OCI-LY7 (cell line): Measurements from ENCODE around the gene GGT6. TPM values are rescaled to one million over a fixed set of nuclear protein-coding genes. Genes with fewer than 3 reads are reported as not detected.

Source experiments
- BruUV-seq: library from RNA; stranded (reverse); fragments of 400-500 nt; replicated peaks from 2 replicates; lab custom pipeline; 2021; lab: Mats Ljungman, UMichigan
- CTCF ChIA-PET: fragments of 300-600 bp; sonication (Branson Sonifier 250); formaldehyde crosslinking; loops from one replicate; lab custom pipeline; 2022; ENCODE audit warnings: antibody characterized with exemption; ENCODE audit not compliant: unreplicated experiment; lab: Charles Lee
- POLR2A ChIA-PET: fragments of 300-600 bp; sonication (Branson Sonifier 250); formaldehyde crosslinking; loops from one replicate; lab custom pipeline; 2022; ENCODE audit warnings: antibody characterized with exemption; lab: Charles Lee
- DNase-seq: peaks from one replicate; pipeline ENCODE4 v3.0.0-alpha.2; 2015; ENCODE audit warnings: low spot score
- H2AFZ ChIP-seq: fragments of 200-600 bp; sonication (generic), shearing (Covaris generic); 2 replicates; pipeline ENCODE4 v1.6.1; 2014; ENCODE audit warnings: mild to moderate bottlenecking, antibody characterized with exemption, low read length, moderate library complexity
- H3K27ac ChIP-seq: fragments of 200-600 bp; sonication (generic); 2 replicates; pipeline ENCODE4 v1.5.1; 2014; ENCODE audit warnings: mixed run types, low read depth, mild to moderate bottlenecking, moderate library complexity, low read length, inconsistent platforms; ENCODE audit not compliant: poor library complexity, severe bottlenecking
- H3K36me3 ChIP-seq: fragments of 200-600 bp; sonication (generic); 2 replicates; pipeline ENCODE4 v1.6.1; 2014; ENCODE audit warnings: mild to moderate bottlenecking, antibody characterized with exemption, low read length, moderate library complexity, mixed read lengths; ENCODE audit not compliant: insufficient read depth
- H3K4me1 ChIP-seq: fragments of 200-600 bp; sonication (generic); 2 replicates; pipeline ENCODE4 v1.5.1; 2014; ENCODE audit warnings: mild to moderate bottlenecking, low read length; ENCODE audit not compliant: insufficient read depth, poor library complexity, severe bottlenecking
- H3K4me2 ChIP-seq: fragments of 200-600 bp; sonication (generic); 2 replicates; pipeline ENCODE4 v1.6.1; 2014; ENCODE audit warnings: mild to moderate bottlenecking, low read length
- H3K4me3 ChIP-seq: fragments of 200-600 bp; sonication (generic); 2 replicates; pipeline ENCODE4 v1.5.1; 2014; ENCODE audit warnings: mild to moderate bottlenecking, low read depth, low read length; ENCODE audit not compliant: poor library complexity, severe bottlenecking
- H3K79me2 ChIP-seq: fragments of 200-600 bp; sonication (generic); 2 replicates; pipeline ENCODE4 v1.6.1; 2016; ENCODE audit warnings: low read depth, mild to moderate bottlenecking, low read length, moderate library complexity, mixed read lengths; ENCODE audit not compliant: insufficient read depth
- H3K9me2 ChIP-seq: fragments of 200-600 bp; sonication (generic); 2 replicates; pipeline ENCODE4 v1.6.1; 2016; ENCODE audit warnings: mild to moderate bottlenecking, low read length, mixed read lengths; ENCODE audit not compliant: insufficient read depth
- H3K9me3 ChIP-seq: fragments of 200-600 bp; sonication (generic); 2 replicates; pipeline ENCODE4 v1.6.1; 2014; ENCODE audit warnings: mild to moderate bottlenecking, mixed run types, low read length, mixed read lengths
- H4K20me1 ChIP-seq: fragments of 200-600 bp; sonication (generic); 2 replicates; pipeline ENCODE4 v1.6.1; 2014; ENCODE audit warnings: mild to moderate bottlenecking, antibody characterized with exemption, low read length, moderate library complexity, mixed read lengths; ENCODE audit not compliant: insufficient read depth
- EZH2phosphoT487 ChIP-seq: fragments of 200-600 bp; sonication (generic); IDR thresholded peaks from 2 replicates; pipeline ENCODE4 v1.6.1; 2018; ENCODE audit warnings: low read depth, borderline replicate concordance, mild to moderate bottlenecking, mixed run types, antibody characterized with exemption, low read length, moderate library complexity, mixed read lengths
- intact Hi-C: fragments of 100-400 bp; cut with micrococcal nuclease; formaldehyde crosslinking; loops from one replicate; pipeline ENCODE4 v1.10.0; 2022; ENCODE audit not compliant: unreplicated experiment
- total RNA-seq, 2 experiments: library from RNA; depleted of rRNA in 1 of 2; stranded (reverse); fragments of >200 nt in 1 of 2; shearing (Covaris generic) in 1 of 2; gene quantifications; 2 replicates each; pipeline ENCODE4 v1.2.3, GENCODE V29; 2014 to 2022
- TF ChIP-seq, protein P1 (sequence below): fragments of 200-600 bp; sonication (generic); conservative IDR thresholded peaks from 2 replicates; pipeline ENCODE4 v1.5.1; 2014; ENCODE audit warnings: mild to moderate bottlenecking, antibody characterized with exemption, low read length, moderate library complexity, mixed read lengths

The GGT6 gene
- total RNA-seq, 2 experiments from 2014 or later = not detected

DNA sequence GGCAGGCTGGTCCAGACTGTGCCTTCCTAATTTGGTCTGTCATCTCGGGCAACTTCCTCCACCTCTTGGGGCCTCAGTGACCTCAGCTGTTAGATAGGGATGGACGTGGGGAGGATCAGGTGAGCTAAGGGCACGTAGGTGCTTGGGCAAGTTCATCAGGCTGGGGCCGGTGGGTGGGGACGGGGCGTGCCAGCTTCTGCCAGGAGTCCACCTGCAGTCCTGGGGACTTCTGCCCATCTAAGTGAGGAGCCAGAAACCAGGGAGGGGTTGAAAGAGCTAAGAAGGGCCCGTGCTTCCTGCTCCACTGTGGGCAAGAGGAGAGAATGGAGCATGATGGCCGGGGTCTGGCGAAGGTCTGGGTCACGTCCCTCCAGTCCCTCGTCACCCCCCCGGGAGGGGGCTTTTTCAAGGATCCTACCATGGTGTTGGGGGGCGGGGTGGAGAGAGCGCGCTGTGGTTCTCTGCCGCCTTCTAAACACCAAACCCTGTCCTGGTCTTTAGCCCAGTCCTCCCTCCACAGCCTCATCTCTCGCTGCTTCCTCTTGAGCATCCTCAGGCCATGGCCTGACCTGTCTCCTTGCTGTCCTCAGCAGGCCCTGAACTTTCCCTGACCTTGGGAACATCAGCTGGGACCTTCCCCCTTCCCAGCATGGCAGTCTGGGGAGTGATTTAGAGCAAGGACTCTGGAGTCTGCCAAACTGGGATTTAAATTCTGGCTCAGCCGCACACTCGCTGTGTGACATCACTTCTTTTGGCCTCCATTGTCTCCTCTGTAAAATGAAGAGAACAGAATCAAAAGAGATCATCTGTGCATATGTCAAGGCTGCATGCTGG lies 40.1 kb downstream of the GGT6 start:
- Histone ChIP-seq H3K4me2 (peak overlapping the region; percentile 60; the same call in 1 of the 2 replicates), H3K9me2 (no peaks in the 10 kb centered on the region), H3K9me3 (no peaks in the 10 kb centered on the region), H3K36me3 (no peaks in the 10 kb centered on the region), H3K79me2 (no peaks in the 10 kb centered on the region), H3K4me1 (peaks cover 67% of the 10 kb centered on the region), H3K4me3 (no peak overlapping the region), H2AFZ (no peak overlapping the region), H3K27ac (peak overlapping the region; percentile 22), H4K20me1 (no peaks in the 10 kb centered on the region)
- no TSS peak for BruUV-seq
- intact Hi-C loops = no loop called here
- TF ChIP-seq EZH2phosphoT487 = no peak
- TF ChIP-seq, protein P1, sequence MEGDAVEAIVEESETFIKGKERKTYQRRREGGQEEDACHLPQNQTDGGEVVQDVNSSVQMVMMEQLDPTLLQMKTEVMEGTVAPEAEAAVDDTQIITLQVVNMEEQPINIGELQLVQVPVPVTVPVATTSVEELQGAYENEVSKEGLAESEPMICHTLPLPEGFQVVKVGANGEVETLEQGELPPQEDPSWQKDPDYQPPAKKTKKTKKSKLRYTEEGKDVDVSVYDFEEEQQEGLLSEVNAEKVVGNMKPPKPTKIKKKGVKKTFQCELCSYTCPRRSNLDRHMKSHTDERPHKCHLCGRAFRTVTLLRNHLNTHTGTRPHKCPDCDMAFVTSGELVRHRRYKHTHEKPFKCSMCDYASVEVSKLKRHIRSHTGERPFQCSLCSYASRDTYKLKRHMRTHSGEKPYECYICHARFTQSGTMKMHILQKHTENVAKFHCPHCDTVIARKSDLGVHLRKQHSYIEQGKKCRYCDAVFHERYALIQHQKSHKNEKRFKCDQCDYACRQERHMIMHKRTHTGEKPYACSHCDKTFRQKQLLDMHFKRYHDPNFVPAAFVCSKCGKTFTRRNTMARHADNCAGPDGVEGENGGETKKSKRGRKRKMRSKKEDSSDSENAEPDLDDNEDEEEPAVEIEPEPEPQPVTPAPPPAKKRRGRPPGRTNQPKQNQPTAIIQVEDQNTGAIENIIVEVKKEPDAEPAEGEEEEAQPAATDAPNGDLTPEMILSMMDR = no peak
- ChIA-PET CTCF (no interaction called here), POLR2A (interaction anchor here (0.5 to 0.9 kb wide), 4 partner anchors 13 to 497 kb away, joined by 3 read pairs; no protein-coding TSS in a partner anchor)
- no peak for DNase-seq

- Histone ChIP-seq H3K9me3 (no peaks in the 10 kb centered on the region), H3K27ac (no peak overlapping the region), H3K79me2 (no peaks in the 10 kb centered on the region), H3K4me3 (no peak overlapping the region), H3K4me1 (peaks cover 58% of the 10 kb centered on the region), H4K20me1 (no peaks in the 10 kb centered on the region), H3K36me3 (no peaks in the 10 kb centered on the region), H3K4me2 (peak overlapping the region; percentile 60), H2AFZ (no peak overlapping the region), H3K9me2 (no peaks in the 10 kb centered on the region)
- TF ChIP-seq, protein P1 = no peak
- TF ChIP-seq EZH2phosphoT487 = no peak
- ChIA-PET CTCF (no interaction called here), POLR2A (interaction anchor here (0.5 to 0.6 kb wide), 2 partner anchors 51 to 496 kb away, joined by 3 read pairs; no protein-coding TSS in a partner anchor)
- BruUV-seq = no TSS peak
- no peak for DNase-seq
- intact Hi-C loops = no loop called here
Observed at GRCh38 chr17:4519361-4519788, 41.0 kb downstream of the GGT6 start.

DNA sequence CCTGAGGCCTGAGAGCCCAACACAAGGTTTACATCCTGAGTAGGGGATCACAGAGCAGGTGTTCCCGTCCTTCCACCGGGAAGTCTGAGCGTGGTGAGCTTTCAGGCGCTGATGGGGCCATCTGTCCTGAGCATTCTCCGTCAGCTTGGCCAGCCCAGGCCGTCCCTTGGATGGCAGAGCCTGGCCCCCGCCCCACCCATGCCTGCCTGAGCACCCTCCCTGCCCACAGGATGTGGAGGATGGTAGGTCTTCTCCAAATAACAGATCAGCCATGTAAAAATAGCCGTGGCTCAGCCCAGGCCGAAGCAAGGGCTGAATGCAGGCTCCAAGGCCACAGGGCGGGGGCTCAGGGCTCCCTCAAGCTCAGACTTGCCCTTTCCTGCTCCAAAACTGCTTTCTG lies 41.5 kb downstream of the GGT6 start:
- intact Hi-C loops = no loop called here
- ChIA-PET POLR2A (no interaction called here), CTCF (no interaction called here)
- no peaks in the 10 kb centered on the region for H3K9me3 ChIP-seq
- no peaks in the 10 kb centered on the region for H3K36me3 ChIP-seq
- H3K4me3 ChIP-seq = no peak overlapping the region
- H2AFZ ChIP-seq = no peak overlapping the region
- H3K4me1 ChIP-seq = peaks cover 53% of the 10 kb centered on the region
- H3K9me2 ChIP-seq = no peaks in the 10 kb centered on the region
- H3K4me2 ChIP-seq = peak overlapping the region; percentile 60
- no peak for TF ChIP-seq EZH2phosphoT487
- TF ChIP-seq, protein P1 = no peak
- no peak for DNase-seq
- no TSS peak for BruUV-seq
- H3K79me2 ChIP-seq = no peaks in the 10 kb centered on the region
- H4K20me1 ChIP-seq = no peaks in the 10 kb centered on the region
- H3K27ac ChIP-seq = no peak overlapping the region
